Measurements from ENCODE around the gene ZBED1. TPM values are rescaled to one million over a fixed set of nuclear protein-coding genes. Genes with fewer than 3 reads are reported as not detected.
"Not testable (repeated sequence)": the region's sequence is repeated elsewhere in the genome, so short reads cannot be mapped to it uniquely, and the experiment has no call there.

Gene ZBED1
- total RNA-seq, 1 experiment from 2014 or later, result 15.1 TPM

DNA sequence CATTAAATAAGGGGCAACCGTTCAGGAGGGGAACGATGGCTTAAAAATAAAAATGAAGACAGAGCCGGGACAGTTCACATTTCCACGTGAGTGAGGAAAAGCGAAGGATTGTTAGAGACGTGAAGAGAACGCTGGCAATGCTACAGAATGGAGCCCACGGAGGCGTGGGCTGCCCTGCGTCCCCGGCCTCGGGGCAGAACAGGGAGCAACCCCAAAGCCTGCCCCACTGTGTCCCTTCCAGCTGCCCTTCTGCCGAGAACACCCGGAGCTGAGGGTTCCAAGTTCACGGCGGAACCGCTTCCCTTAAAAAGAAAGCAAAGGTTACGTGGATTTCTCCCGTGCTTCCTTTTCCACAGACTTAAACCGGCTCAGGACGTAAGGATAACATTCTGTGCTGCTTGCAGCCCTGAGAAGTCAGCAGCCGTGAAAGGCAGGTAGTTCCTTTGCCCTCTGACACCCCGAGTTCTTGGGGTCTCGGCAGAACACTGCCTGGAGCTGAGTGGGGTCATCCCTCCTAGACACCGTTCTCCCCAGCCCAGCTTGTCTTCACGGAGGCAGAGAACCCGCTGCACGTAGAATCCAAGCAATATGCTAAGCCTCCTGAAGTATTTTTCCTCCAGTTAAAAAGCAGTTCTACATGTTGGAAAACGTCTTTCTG lies 14.2 kb downstream of the ZBED1 start:
- DNase-seq, result no peak
- Histone ChIP-seq H3K4me3 (ENCODE audit: low read length) (no peak overlapping the region), H3K79me2 (ENCODE audit: low read length) (peaks cover 3% of the 10 kb centered on the region), H3K27ac (ENCODE audit: low read length) (no peak overlapping the region), H3K9me2 (replicated peaks; ENCODE audit: insufficient read depth, low read length) (no peaks in the 10 kb centered on the region), H3K9me3 (ENCODE audit: low read length) (no peaks in the 10 kb centered on the region), H3K36me3 (ENCODE audit: insufficient read depth, low read length) (no peaks in the 10 kb centered on the region), H4K20me1 (ENCODE audit: insufficient read depth, low read depth, low read length) (no peaks in the 10 kb centered on the region), H3K27me3 (ENCODE audit: low read length) (no peaks in the 10 kb centered on the region), H3K4me2 (ENCODE audit: low read depth, low read length, poor library complexity, severe bottlenecking) (no peak overlapping the region), H3K9ac (ENCODE audit: low read length) (no peak overlapping the region), H2AFZ (ENCODE audit: low read length) (no peak overlapping the region), H3K4me1 (ENCODE audit: low read length) (no peaks in the 10 kb centered on the region; the same call in 1 of the 2 replicates)

DNA sequence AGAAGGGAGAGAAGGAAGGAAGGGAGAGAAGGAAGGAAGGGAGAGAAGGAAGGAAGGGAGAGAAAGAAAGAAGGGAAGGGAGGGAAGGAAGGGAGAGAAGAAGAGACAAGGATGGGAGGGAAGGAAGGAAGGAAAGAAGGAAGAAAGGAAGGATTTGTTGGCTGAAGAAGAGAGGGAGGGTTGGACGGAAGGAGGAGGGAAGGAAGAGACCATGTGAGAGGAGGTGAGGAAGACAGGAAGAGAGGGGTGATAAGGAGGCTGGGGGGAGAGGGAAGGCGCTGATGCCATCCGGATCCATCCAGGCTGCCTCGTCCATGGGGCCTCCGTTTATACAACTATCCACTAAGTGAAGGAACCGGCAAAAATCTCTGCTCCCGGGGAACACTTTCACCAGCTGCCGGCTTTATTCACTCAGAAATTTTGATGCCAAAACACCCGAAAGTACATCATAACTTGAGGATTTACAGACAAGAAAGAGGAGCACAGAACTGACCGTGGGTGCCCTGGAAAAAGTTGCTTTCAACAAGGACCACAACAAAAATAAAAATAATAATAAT lies 14.9 kb downstream of the ZBED1 start:
- Histone ChIP-seq H2AFZ (ENCODE audit: low read length) (no peak overlapping the region), H4K20me1 (ENCODE audit: insufficient read depth, low read depth, low read length) (no peaks in the 10 kb centered on the region), H3K9ac (ENCODE audit: low read length) (no peak overlapping the region), H3K27ac (ENCODE audit: low read length) (no peak overlapping the region), H3K9me2 (replicated peaks; ENCODE audit: insufficient read depth, low read length) (no peaks in the 10 kb centered on the region), H3K27me3 (ENCODE audit: low read length) (no peaks in the 10 kb centered on the region), H3K4me1 (ENCODE audit: low read length) (no peaks in the 10 kb centered on the region), H3K4me2 (ENCODE audit: low read depth, low read length, poor library complexity, severe bottlenecking) (no peak overlapping the region), H3K4me3 (ENCODE audit: low read length) (no peak overlapping the region), H3K79me2 (ENCODE audit: low read length) (no peaks in the 10 kb centered on the region), H3K9me3 (ENCODE audit: low read length) (no peaks in the 10 kb centered on the region), H3K36me3 (ENCODE audit: insufficient read depth, low read length) (no peaks in the 10 kb centered on the region)
- DNase-seq, result no peak

- Histone ChIP-seq H3K9me2 (replicated peaks; ENCODE audit: insufficient read depth, low read length) (no peaks in the 10 kb centered on the region), H3K4me2 (ENCODE audit: low read depth, low read length, poor library complexity, severe bottlenecking) (no peak overlapping the region), H2AFZ (ENCODE audit: low read length) (no peak overlapping the region)
Observed at GRCh38 chrX:2484721-2485648, 15.8 kb downstream of the ZBED1 start.

GRCh38 chrX:2484256-2484655 lies 16.5 kb downstream of the ZBED1 start:
- Histone ChIP-seq H3K79me2 (ENCODE audit: low read length) (peaks cover 9% of the 10 kb centered on the region; the same call in 1 of the 2 replicates), H3K9me3 (ENCODE audit: low read length) (no peaks in the 10 kb centered on the region), H3K9me2 (replicated peaks; ENCODE audit: insufficient read depth, low read length) (no peaks in the 10 kb centered on the region), H2AFZ (ENCODE audit: low read length) (no peak overlapping the region), H3K4me2 (ENCODE audit: low read depth, low read length, poor library complexity, severe bottlenecking) (no peak overlapping the region), H3K9ac (ENCODE audit: low read length) (no peak overlapping the region), H3K27me3 (ENCODE audit: low read length) (no peaks in the 10 kb centered on the region), H3K4me3 (ENCODE audit: low read length) (no peak overlapping the region), H3K36me3 (ENCODE audit: insufficient read depth, low read length) (no peaks in the 10 kb centered on the region), H3K4me1 (ENCODE audit: low read length) (no peaks in the 10 kb centered on the region), H3K27ac (ENCODE audit: low read length) (no peak overlapping the region), H4K20me1 (ENCODE audit: insufficient read depth, low read depth, low read length) (no peaks in the 10 kb centered on the region)
- DNase-seq, result no peak

More at GRCh38 chrX:2484721-2485648, 15.8 kb downstream of the ZBED1 start:
- H3K79me2 ChIP-seq (ENCODE audit: low read length), result peaks cover 2% of the 10 kb centered on the region; the same call in 1 of the 2 replicates
- H3K4me3 ChIP-seq (ENCODE audit: low read length), result no peak overlapping the region
- H3K4me1 ChIP-seq (ENCODE audit: low read length), result no peaks in the 10 kb centered on the region
- H4K20me1 ChIP-seq (ENCODE audit: insufficient read depth, low read depth, low read length), result no peaks in the 10 kb centered on the region
- no peak overlapping the region for H3K9ac ChIP-seq (ENCODE audit: low read length)
- DNase-seq, result no peak
- no peak overlapping the region for H3K27ac ChIP-seq (ENCODE audit: low read length)
- no peaks in the 10 kb centered on the region for H3K9me3 ChIP-seq (ENCODE audit: low read length)
- no peaks in the 10 kb centered on the region for H3K27me3 ChIP-seq (ENCODE audit: low read length)
- H3K36me3 ChIP-seq (ENCODE audit: insufficient read depth, low read length), result no peaks in the 10 kb centered on the region

DNA sequence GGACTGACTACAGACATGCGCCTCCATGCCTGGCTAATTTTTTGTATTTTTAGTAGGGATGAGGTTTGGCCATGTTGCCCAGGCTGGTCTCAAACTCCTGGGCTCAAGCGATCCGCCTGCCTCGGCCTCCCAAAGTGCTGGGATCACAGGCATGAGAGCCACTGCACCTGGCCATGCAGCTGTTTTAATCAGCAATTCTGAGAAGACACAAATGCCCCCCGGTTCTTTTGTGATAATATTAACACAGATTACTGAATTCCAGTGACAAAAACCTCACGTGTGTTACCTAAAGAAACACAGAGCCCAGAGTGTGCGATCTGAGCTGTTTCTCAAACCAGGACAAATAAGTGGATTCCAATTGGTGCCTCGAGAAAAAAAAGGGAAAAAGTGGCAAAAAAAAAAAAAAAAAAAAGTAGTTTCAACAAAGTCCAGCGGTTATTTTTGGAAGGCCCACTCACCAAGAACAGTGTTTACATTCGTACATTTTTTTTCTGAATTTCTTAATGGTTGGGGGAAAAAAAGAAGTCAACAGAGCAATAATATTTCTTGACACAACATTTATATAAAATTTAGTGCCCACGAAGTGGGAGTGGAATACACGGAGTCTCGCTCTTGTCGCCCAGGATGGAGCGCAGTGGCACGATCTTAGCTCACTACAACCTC lies 17.2 kb downstream of the ZBED1 start:
- no peaks in the 10 kb centered on the region for H3K27me3 ChIP-seq (ENCODE audit: low read length)
- H3K79me2 ChIP-seq (ENCODE audit: low read length), result peaks cover 13% of the 10 kb centered on the region
- no peaks in the 10 kb centered on the region for H4K20me1 ChIP-seq (ENCODE audit: insufficient read depth, low read depth, low read length)

GRCh38 chrX:2481597-2481996 lies 19.2 kb downstream of the ZBED1 start:
- not testable (repeated sequence) for H3K36me3 ChIP-seq (ENCODE audit: insufficient read depth, low read length); H3K9me3 ChIP-seq (ENCODE audit: low read length); DNase-seq; H3K9me2 ChIP-seq (replicated peaks; ENCODE audit: insufficient read depth, low read length); H3K9ac ChIP-seq (ENCODE audit: low read length); H3K27me3 ChIP-seq (ENCODE audit: low read length); H2AFZ ChIP-seq (ENCODE audit: low read length); H3K4me3 ChIP-seq (ENCODE audit: low read length); H3K27ac ChIP-seq (ENCODE audit: low read length); H4K20me1 ChIP-seq (ENCODE audit: insufficient read depth, low read depth, low read length); H3K4me2 ChIP-seq (ENCODE audit: low read depth, low read length, poor library complexity, severe bottlenecking); H3K4me1 ChIP-seq (ENCODE audit: low read length)
- peaks cover 16% of the 10 kb centered on the region for H3K79me2 ChIP-seq (ENCODE audit: low read length)

More for the DNA sequence above, 17.2 kb downstream of the ZBED1 start:
- Histone ChIP-seq H3K27ac (ENCODE audit: low read length) (no peak overlapping the region), H3K4me2 (ENCODE audit: low read depth, low read length, poor library complexity, severe bottlenecking) (no peak overlapping the region), H3K9ac (ENCODE audit: low read length) (no peak overlapping the region), H3K9me2 (replicated peaks; ENCODE audit: insufficient read depth, low read length) (no peaks in the 10 kb centered on the region), H3K4me3 (ENCODE audit: low read length) (no peak overlapping the region), H2AFZ (ENCODE audit: low read length) (no peak overlapping the region), H3K9me3 (ENCODE audit: low read length) (no peaks in the 10 kb centered on the region), H3K4me1 (ENCODE audit: low read length) (no peaks in the 10 kb centered on the region), H3K36me3 (ENCODE audit: insufficient read depth, low read length) (no peaks in the 10 kb centered on the region)
- DNase-seq, result no peak

DNA sequence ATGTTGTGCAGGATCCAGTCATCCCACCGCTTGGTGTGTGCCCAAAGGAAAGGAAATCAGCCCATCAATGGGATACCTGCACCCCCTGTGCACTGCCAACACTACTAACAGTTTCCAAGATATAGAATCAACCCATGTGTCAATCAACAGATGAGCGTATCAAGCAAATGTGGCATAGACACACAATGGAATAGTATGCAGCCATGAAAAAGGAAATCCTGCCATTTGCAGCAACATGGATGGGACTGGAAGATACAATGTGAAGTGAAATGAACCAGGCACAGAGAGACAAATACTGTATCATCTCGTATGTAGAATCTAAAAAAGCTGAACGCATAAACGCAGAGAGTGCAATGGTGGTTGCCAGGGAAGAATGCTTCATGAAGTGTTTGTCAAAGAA lies 20.8 kb downstream of the ZBED1 start:
- H3K36me3 ChIP-seq (ENCODE audit: insufficient read depth, low read length); H3K9me3 ChIP-seq (ENCODE audit: low read length); H2AFZ ChIP-seq (ENCODE audit: low read length); H3K27me3 ChIP-seq (ENCODE audit: low read length); H3K9ac ChIP-seq (ENCODE audit: low read length); DNase-seq; H3K4me1 ChIP-seq (ENCODE audit: low read length); H3K4me2 ChIP-seq (ENCODE audit: low read depth, low read length, poor library complexity, severe bottlenecking); H3K4me3 ChIP-seq (ENCODE audit: low read length); H3K9me2 ChIP-seq (replicated peaks; ENCODE audit: insufficient read depth, low read length); H4K20me1 ChIP-seq (ENCODE audit: insufficient read depth, low read depth, low read length); H3K27ac ChIP-seq (ENCODE audit: low read length): not testable (repeated sequence)
- peaks cover 18% of the 10 kb centered on the region for H3K79me2 ChIP-seq (ENCODE audit: low read length)

- no peak overlapping the region for H2AFZ ChIP-seq (ENCODE audit: low read length)
- H3K4me3 ChIP-seq (ENCODE audit: low read length), result no peak overlapping the region
- H4K20me1 ChIP-seq (ENCODE audit: insufficient read depth, low read depth, low read length), result no peaks in the 10 kb centered on the region
- no peaks in the 10 kb centered on the region for H3K36me3 ChIP-seq (ENCODE audit: insufficient read depth, low read length)
- no peaks in the 10 kb centered on the region for H3K4me1 ChIP-seq (ENCODE audit: low read length)
- no peaks in the 10 kb centered on the region for H3K9me2 ChIP-seq (replicated peaks; ENCODE audit: insufficient read depth, low read length)
- no peak overlapping the region for H3K9ac ChIP-seq (ENCODE audit: low read length)
- H3K27ac ChIP-seq (ENCODE audit: low read length), result no peak overlapping the region
- no peaks in the 10 kb centered on the region for H3K9me3 ChIP-seq (ENCODE audit: low read length)
- H3K4me2 ChIP-seq (ENCODE audit: low read depth, low read length, poor library complexity, severe bottlenecking), result no peak overlapping the region
- H3K79me2 ChIP-seq (ENCODE audit: low read length), result peaks cover 18% of the 10 kb centered on the region
- DNase-seq, result no peak
- no peaks in the 10 kb centered on the region for H3K27me3 ChIP-seq (ENCODE audit: low read length)
Observed at GRCh38 chrX:2479420-2479780, 21.4 kb downstream of the ZBED1 start.
